GM18858 (cell line): Measurements from ENCODE around the gene SMTNL1.

Experiments
- ATAC-seq: cut with Tn5 transposase; IDR thresholded peaks from one replicate; pipeline ENCODE4 v1.9.1; 2021; ENCODE audit not compliant: unreplicated experiment

The SMTNL1 gene

DNA sequence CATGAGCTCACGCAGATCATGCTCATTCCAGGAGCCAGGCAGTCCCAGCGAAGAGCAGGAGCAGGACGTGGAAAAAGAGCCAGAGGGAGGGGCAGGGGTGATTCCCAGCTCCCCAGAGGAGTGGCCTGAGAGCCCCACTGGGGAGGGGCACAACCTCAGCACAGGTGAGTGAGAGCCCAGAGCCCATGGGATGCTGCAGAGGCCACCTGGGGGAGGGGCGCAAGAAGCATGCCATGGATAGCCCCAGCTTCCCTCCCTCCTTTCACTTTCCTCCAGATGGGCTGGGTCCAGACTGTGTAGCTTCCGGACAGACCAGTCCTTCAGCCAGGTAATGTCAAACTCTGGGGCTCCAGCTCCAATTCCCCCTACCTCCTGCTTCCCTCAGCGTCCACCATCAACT lies 6.2 kb downstream of the SMTNL1 start:
- ATAC-seq = no peak

- no peak for ATAC-seq
These were observed 7.2 kb downstream of the SMTNL1 start for GRCh38 chr11:57544566-57544965.

DNA sequence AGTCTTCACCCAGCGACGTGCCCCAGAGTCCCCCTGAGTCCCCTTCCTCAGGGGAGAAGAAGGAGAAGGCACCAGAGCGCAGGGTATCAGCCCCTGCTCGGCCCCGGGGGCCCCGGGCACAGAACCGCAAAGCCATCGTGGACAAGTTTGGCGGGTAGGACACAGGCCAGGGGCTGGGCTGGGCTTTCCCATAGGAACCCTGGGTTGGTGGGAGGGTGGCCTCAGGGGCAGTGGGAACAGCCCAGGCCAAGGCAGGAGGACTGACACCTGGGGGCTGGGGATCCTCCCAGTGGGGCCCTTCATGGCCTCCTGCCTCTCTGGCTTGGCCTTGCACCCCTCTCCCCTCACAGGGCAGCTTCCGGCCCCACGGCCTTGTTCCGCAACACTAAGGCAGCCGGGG lies 8.5 kb downstream of the SMTNL1 start:
- no peak for ATAC-seq

- ATAC-seq = no peak
These were observed 9.1 kb downstream of the SMTNL1 start for GRCh38 chr11:57546451-57546850.

GRCh38 chr11:57546869-57547475 lies 9.6 kb downstream of the SMTNL1 start:
- ATAC-seq = peak; percentile 41

DNA sequence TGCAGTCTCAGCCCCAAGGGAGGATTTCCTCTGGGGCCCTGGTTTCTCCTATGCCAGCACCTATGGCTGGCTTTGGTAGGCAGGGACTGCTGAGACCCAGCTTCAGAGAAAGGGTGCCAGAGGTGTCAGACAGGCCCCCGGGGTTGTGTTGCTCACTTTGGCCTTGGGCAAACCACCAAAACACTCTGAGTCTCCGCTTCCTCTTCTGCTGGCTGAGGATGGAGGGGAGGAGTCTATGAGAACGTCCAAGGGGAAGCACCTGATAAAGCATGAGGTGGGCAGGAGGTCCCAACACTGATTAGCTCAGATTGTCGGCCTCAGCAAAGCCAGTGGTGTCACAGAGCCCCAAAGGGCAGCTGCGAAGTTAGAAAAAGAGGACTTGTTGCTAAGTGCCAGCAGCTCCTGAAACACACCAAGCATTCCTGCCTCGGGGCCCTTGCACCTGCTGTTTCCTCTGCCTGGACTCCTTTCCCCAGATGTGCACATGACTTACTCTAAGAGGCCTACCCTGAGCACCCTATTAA lies 10.5 kb downstream of the SMTNL1 start:
- ATAC-seq = peak; percentile 92

DNA sequence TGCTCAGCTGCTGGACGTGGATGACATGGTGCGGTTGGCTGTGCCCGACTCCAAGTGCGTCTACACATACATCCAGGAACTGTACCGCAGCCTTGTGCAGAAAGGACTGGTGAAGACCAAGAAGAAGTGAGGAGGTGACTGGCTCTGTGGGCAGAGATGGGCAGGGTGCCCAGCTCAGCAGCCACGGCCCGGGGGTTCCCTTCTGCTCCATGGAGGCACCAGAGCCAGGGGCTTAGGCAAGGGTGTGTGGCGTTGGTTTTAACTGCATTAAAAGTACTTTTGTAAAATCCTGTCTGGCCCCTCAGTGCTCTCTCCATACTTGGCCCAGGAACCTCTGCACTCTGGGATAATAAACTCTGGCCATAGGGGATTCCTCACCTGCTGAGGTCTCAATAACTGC lies 12.6 kb downstream of the SMTNL1 start:
- ATAC-seq = no peak

DNA sequence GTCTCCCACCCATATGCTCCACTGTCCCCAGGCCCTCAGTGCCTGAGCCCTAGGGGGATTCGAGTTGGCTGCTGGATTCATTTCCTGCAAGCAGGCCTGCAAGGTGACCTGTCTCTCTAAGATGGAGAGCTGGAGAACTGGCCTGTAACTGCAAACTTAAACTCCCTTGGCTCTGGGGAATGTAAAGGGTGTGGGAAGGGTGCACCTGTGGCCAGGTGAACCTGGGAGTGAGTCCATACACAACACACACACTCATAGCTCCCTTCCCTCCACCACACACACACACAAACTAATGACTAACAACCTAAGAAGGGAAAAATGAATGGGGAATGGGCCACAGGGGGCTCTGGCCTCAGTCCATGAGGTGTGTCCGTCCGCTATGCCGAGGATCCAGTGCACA lies 14.5 kb downstream of the SMTNL1 start:
- ATAC-seq = no peak

GRCh38 chr11:57552479-57552878 lies 15.1 kb downstream of the SMTNL1 start:
- no peak for ATAC-seq

GRCh38 chr11:57555393-57555792 lies 18.0 kb downstream of the SMTNL1 start:
- no peak for ATAC-seq

DNA sequence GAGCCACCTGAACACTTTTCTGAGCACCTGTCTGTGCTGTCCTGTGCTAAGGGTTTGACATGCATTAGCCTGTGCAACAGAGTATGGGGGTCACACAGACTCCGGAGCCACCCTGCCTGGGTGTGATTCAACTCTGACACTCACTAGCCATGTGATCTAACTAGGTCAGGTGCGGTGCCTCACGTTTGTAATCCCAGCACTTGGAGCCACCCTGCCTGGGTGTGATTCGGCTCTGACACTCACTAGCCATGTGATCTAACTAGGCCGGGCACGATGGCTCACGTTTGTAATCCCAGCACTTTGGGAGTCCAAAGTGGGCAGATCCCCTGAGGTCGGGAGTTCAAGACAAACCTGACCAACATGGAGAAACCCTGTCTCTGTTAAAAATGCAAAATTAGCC lies 18.6 kb downstream of the SMTNL1 start:
- no peak for ATAC-seq

GRCh38 chr11:57560146-57560545 lies 22.8 kb downstream of the SMTNL1 start:
- ATAC-seq = no peak

DNA sequence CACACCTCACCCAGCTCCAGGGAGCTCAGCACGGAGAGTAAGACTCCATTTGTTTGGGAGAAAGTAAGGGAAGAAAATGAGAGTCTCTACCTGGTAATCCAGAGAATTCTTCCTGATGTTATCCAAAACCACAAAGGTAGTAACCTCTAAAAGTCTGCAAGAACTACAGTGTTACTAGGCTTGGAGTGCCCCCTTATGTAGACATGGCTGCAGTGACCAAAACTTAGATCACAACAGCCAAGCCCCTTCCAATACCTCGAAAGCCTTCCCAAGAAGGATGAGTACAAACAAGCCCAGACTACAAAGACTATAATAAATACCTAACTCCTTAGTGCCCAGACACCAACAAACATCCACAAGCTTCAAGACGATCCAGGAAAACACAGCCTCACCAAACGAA lies 25.2 kb downstream of the SMTNL1 start:
- no peak for ATAC-seq

DNA sequence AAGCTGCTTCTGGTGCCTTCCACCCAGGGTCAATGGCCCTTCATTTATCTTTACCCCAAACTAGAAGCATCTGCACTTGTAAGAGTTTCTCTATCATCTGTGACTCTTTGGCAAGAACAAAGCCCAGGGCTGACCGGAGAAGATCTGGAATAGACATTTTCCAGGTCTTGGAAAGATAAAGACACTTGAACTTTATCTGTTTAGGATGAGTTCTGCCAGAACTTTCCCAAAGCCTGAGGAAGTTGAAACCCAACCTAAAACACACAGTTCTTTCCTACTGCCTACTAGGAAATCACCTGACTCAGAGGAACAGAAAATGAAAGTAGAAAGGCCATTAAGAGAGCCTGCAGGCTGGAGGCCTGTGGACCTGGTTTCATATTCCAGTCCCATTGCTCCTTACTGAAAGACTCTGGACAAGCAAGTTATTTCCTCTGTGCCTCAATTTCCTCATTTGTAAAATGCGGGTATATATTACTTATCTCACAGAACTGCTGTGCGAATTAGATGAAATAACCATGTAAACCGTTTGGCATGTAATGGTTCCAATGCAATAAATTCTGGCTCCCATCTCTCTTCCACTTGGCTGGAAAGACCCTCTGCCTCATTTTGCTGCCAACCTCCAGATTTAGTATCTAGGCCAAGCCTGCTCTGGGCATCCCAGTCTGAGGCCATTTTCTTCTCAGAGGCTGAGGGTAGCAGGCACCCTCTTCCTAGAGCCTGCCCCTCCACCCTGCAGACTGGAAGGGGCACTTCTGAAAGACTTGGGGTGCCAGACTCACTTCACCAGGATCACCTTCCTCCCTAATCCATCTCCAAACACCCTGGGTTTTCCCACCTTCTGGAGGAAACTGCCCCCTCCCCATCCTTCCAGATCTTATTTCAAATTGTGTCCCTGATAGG lies 28.9 kb downstream of the SMTNL1 start:
- ATAC-seq = peak; percentile 88

DNA sequence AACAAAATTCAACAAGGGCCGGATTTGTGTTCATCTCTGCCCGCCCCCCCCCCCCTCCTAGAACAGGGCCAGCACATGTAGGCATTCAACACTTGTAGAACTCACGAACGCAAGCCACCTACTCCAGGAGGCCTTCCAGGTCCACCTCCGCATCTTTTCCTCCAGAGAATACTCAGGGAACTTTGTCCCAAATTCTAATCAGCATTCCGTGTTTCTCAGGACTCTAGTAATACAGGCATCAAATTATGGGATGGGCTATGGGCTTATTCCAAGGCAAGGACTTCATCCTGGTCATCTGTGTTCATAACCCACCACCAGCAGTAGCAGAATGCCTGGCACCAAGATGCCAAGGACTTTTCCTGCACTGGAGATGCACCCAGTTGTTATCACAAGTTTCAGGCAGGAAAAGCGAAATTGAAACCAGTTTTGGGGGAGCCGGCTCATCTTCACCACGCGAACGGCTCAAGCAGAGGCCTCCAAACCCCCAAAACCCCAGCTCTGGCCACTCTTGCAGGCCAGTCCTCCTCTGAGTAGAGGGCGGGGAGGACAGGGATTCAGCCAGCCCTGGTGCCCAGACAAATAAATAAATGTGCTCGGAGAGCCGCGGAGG lies 29.6 kb downstream of the SMTNL1 start:
- ATAC-seq = no peak

DNA sequence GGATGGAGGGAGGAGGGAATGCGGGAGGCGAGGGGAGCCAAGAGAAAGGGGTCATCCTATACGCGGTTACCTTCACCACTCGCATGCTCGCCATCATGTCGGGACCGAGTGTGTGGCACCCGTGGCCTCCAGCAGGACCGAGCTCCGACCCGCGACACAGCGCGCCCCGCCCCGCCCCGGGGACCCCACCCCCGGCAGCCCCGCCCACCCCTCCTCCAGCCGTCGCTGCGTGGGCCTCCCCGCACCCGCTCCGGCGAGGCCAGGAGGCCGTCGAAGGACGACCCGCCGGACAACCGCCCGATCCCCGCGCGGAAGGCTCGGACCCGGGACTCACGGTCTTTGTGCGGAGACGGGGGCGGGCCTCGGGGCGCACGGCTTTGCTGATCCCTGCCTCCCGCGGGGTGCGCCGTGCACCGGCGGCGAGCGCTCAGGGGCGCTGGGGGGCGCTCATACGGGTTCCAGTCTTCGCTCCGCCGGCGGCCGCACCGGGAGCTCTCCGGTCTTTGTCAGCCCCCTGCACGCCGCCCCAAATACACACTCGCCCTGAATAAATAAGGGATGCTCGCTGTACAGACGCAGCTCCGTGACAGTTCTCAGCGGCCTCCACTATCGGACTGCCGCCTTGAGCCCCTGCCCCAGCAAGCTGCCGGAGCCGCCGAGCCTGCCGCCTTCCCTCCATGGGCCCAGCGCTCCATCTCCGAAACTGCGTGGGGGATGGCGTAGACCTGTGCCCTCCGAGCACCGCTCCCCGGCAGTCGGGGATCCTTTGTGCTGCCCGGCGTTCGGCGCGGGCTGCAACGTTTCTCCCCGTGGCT lies 30.3 kb downstream of the SMTNL1 start, which contains the start of gene UBE2L6:
TSS of gene UBE2L6 (minus strand) at position 158 of the 815 bp plus-strand sequence. CDS start at position 97, 61 bp downstream.
- ATAC-seq = peak; percentile 28

GRCh38 chr11:57568330-57568766 lies 31.0 kb downstream of the SMTNL1 start:
- peak; percentile 59 for ATAC-seq

DNA sequence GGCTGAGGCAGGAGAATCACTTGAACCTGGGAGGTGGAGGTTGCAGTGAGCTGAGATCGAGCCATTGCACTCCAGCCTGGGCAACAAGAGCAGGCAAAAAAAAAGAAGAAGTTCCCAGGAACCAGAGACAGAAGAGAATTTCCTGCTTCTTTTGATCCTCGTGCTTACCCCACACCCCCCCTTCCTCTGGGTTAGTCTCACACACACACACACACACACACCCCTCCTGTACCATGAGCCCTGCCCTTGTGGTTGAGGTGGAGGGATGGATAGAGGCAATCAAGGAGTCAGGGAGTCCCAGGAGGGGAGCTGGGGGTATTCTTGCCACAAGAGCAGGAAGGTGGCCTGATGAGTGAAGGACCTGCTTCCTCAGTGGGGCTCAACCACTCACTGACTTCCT lies 34.2 kb downstream of the SMTNL1 start:
- ATAC-seq = no peak

GRCh38 chr11:57574061-57574460 lies 36.7 kb downstream of the SMTNL1 start:
- ATAC-seq = no peak

DNA sequence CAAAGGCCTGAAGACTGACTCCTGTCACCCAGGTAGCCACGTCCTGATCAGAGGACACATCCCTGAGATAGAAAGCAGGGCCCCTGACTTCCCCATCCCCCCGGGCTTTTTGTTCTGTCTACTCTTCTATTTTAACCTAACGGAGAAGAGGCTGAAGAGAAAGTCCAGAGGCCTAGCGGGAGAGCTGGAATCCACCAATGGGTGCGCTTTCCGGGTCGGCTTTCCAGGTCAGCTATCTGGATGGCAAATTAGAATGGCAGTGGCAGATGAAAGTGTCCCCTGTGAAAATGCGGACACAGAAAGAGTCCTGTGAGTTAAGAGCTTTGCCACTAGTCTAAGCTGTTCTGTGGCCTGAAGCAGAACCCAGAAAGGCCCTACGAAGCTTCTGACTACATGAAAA lies 46.9 kb downstream of the SMTNL1 start:
- ATAC-seq = no peak

- no peak for ATAC-seq
These were observed 47.9 kb downstream of the SMTNL1 start for GRCh38 chr11:57585301-57585700.
